OCI-LY3 (cell line): ENCODE results near the gene IWS1.

Experiments
- CTCF ChIP-seq: fragments of 200-600, 300-600 bp; sonication (generic); IDR thresholded peaks from 2 replicates; pipeline ENCODE4 v1.5.1; 2014; ENCODE audit warnings: antibody characterized with exemption, low read length, low read depth
- EZH2phosphoT487 ChIP-seq: fragments of 200-600 bp; shearing (Covaris generic); IDR thresholded peaks from 2 replicates; pipeline ENCODE4 v1.6.1; 2018; ENCODE audit warnings: antibody characterized with exemption, mixed run types, low read depth

DNA sequence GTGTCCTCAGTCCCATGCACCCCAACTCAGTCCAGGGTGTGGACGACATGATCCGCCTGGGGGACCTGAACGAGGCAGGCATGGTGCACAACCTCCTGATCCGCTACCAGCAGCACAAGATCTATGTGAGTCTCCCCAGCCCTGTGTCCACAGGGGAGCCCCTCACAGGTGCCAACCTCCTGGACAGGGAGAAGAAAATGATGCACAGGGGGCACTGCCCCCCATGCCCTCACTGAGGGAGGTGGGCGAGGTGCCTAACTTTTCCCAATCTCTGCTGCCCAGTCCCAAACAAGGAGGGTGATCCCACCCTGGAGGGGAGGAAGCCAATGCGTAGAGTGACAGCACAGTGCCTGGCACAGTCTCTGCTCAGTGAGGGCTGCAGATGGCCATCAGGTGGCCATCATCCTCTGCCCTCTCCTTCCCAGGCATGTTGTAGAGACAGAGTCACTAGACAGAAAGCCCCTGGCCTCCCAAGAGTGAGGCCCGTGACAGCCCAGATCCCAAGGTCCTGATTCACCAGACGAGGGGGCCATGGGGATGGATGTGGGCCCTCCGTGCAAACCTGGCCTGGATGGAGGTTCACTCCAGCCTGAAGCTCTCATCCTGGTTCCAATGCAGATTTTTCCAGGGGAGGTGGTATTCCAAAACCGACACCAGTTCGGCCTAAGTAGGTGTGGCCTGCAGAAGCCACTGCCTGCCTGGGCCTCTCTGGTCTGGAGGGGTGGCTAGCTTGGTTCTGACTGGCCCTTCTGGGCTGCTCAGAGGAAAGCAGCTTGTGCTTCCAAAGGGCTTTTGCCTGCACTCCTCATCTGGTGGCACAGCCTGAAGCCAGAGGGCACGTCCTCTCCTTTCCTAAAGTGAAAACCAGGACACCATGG lies 39.2 kb upstream of the IWS1 start:
- no peak for TF ChIP-seq CTCF
- TF ChIP-seq EZH2phosphoT487: no peak
